ENCODE data around the gene SLC22A1.
"Not testable (repeated sequence)": the region's sequence is repeated elsewhere in the genome, so short reads cannot be mapped to it uniquely, and the experiment has no call there.

The SLC22A1 gene

DNA sequence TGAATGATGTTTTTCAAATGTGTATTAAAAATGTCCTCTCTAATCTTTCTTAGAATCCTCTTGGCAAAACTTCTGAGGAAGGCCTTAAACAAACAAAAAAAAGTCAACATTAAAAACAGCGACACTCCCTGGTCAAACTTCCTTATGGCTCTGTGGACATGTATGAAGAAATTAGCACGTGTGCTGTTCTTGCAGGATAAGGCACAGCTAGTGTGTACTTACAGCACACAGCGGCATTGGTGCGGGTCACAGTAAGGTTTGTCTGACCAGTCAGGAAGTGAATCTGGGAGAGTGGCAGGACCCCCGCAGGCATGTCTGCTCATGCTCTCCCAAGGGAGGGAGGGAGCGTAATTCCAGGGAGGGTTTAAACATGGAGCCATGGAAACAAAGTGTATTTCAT, 38.8 kb downstream of the SLC22A1 start:
- TF ChIP-seq CTCF (IDR thresholded peaks at IDR 0.05; ENCODE audit: low read depth, low read length) = peak; percentile 7
- peak in 1 of 2 donors; percentile 51 for DNase-seq (ENCODE audit: low read depth in 2 of 2)
- no peak overlapping the region for H3K4me3 ChIP-seq (replicated peaks in 1 of 2; ENCODE audit: low read depth in 2 of 2, low read length in 2 of 2)

DNA sequence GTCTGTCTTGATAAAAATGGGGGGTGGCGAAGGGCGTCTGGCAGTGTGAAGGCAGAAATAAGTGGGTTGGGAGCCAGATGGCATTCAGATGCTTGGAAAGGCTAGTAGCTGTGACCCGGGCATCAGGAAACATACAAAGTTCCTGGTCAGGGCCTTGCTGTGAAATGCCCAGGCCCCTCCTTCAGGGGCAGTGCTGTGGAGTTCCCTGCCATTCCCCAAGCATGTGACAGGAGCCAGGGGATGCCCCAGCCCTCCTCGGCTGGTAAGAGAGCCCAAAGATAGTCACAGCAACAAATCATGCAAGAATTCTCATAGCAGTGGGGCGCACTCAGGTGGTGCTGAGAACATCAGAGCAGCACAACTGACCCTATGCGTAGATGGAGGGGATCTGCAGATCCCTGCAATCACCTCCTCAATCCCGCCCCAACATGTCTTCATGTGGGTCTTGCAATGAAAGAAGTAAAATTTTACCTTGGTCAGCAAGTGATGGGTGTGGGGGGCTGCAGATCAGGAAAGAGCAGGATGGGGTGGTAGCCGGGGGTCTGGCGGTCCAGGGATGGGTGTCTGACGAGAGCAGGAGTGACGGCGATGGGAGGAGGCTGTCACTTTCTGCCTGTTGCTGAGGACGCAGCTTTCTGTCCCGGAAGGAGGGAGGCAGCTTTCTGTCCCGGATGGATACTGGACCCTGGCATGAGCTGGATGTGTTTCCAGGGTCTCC, 39.5 kb downstream of the SLC22A1 start:
- no peak for TF ChIP-seq CTCF (IDR thresholded peaks at IDR 0.05; ENCODE audit: low read depth, low read length)
- no peak for DNase-seq (ENCODE audit: low read depth in 2 of 2)
- H3K4me3 ChIP-seq (replicated peaks in 1 of 2; ENCODE audit: low read depth in 2 of 2, low read length in 2 of 2) = no peak overlapping the region

DNA sequence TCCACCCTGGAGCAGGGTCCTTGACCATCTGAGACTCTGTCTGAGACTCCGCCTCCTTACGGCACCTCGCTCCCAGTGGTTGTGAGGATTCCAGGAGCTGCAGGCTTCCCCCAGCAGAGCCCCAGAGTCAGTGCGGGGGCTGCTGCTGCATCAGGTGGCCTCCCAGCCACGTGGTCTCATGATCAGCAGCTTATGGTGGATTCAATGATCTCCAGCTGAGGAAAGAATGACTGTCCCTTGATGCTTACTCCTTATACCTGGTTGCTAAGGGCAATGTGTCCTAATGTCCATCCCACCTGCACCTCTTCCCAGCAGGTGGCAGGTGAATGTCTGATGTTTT, 40.0 kb downstream of the SLC22A1 start:
- no peak for TF ChIP-seq CTCF (IDR thresholded peaks at IDR 0.05; ENCODE audit: low read depth, low read length)
- DNase-seq (ENCODE audit: low read depth in 2 of 2) = no peak
- no peak overlapping the region for H3K4me3 ChIP-seq (replicated peaks in 1 of 2; ENCODE audit: low read depth in 2 of 2, low read length in 2 of 2)

GRCh38 chr6:160162030-160162566, 40.5 kb downstream of the SLC22A1 start:
- TF ChIP-seq CTCF (IDR thresholded peaks at IDR 0.05; ENCODE audit: low read depth, low read length) = no peak

GRCh38 chr6:160163425-160163824, 41.8 kb downstream of the SLC22A1 start:
- H3K4me3 ChIP-seq (replicated peaks in 1 of 2; ENCODE audit: low read depth in 2 of 2, low read length in 2 of 2) = no peak overlapping the region
- no peak for TF ChIP-seq CTCF (IDR thresholded peaks at IDR 0.05; ENCODE audit: low read depth, low read length)
- no peak for DNase-seq (ENCODE audit: low read depth in 2 of 2)

More at GRCh38 chr6:160162030-160162566, 40.5 kb downstream of the SLC22A1 start:
- DNase-seq (ENCODE audit: low read depth in 2 of 2) = no peak
- H3K4me3 ChIP-seq (replicated peaks in 1 of 2; ENCODE audit: low read depth in 2 of 2, low read length in 2 of 2) = no peak overlapping the region

DNA sequence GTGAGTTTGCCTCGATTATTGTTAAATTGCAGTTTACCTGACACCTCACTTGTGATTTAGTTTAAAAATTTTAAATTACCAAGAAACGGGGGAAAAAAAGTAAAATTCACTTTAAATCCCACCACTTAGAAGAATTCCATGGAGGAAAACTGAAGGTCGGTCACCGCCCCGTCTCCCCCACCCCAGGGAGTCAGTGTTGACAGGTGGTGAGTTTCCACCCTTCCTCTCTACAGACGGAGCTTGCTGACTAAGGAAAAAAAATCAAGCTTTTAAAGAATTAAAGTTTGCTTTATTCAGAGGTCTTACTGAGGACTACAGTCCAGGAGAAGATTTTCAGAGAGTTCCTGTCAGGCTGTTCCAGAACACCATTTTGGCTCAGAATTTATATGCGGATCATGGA, 42.3 kb downstream of the SLC22A1 start:
- DNase-seq (ENCODE audit: low read depth in 2 of 2) = no peak
- no peak for TF ChIP-seq CTCF (IDR thresholded peaks at IDR 0.05; ENCODE audit: low read depth, low read length)

GRCh38 chr6:160165928-160166327, 44.3 kb downstream of the SLC22A1 start:
- not testable (repeated sequence) for DNase-seq (ENCODE audit: low read depth in 2 of 2); H3K4me3 ChIP-seq (replicated peaks in 1 of 2; ENCODE audit: low read depth in 2 of 2, low read length in 2 of 2)

More for the DNA sequence above, 42.3 kb downstream of the SLC22A1 start:
- no peak overlapping the region for H3K4me3 ChIP-seq (replicated peaks in 1 of 2; ENCODE audit: low read depth in 2 of 2, low read length in 2 of 2)

Data from cardiac fibroblast (primary cell).